Esophagus (tissue), 2 donors: ENCODE data around the gene TGFBR3. TPM values are rescaled to one million over a fixed set of nuclear protein-coding genes. Genes with fewer than 3 reads are reported as not detected.

Source experiments
- H3K27ac ChIP-seq, 2 donors: one replicate each; pipeline ENCODE4 v1.5.1; 2013; ENCODE audit warnings: low read depth in 2 of 2, mild to moderate bottlenecking in 2 of 2, inconsistent platforms in 1 of 2, low read length in 1 of 2, moderate library complexity in 1 of 2
- H3K27me3 ChIP-seq, 2 donors: one replicate each; pipeline ENCODE4 v1.6.1; 2013; ENCODE audit warnings: low read length in 2 of 2, control low read depth in 1 of 2, mild to moderate bottlenecking in 1 of 2; ENCODE audit not compliant: insufficient read depth in 2 of 2, control insufficient read depth in 1 of 2
- H3K36me3 ChIP-seq, 2 donors: one replicate each; pipeline ENCODE4 v1.6.1; 2013; ENCODE audit warnings: low read length in 1 of 2; ENCODE audit not compliant: control insufficient read depth in 2 of 2, insufficient read depth in 2 of 2
- H3K4me1 ChIP-seq, 2 donors: one replicate each; pipeline ENCODE4 v1.6.1; 2013; ENCODE audit warnings: low read length in 1 of 2; ENCODE audit not compliant: control insufficient read depth in 2 of 2, insufficient read depth in 2 of 2
- H3K4me3 ChIP-seq, 2 donors: one replicate each; pipeline ENCODE4 v1.5.1; 2013; ENCODE audit warnings: low read length in 2 of 2, mild to moderate bottlenecking in 2 of 2, low read depth in 1 of 2, moderate library complexity in 1 of 2
- H3K9me3 ChIP-seq, 2 donors: one replicate each; pipeline ENCODE4 v1.6.1; 2013; ENCODE audit warnings: mild to moderate bottlenecking in 2 of 2, low read depth in 1 of 2, low read length in 1 of 2, moderate library complexity in 1 of 2; ENCODE audit not compliant: control insufficient read depth in 2 of 2, insufficient read depth in 1 of 2
- WGBS, 2 donors: extraction: QIAGEN DNeasy Blood & Tissue Kit; methylation state at CpG; one replicate each; pipeline ENCODE4 v1.1.7; 2013; 5-methylcytosine and 5-hydroxymethylcytosine counted together
- polyA plus RNA-seq, 2 donors: library from polyadenylated mRNA; stranded (reverse); fragments of 200-250 nt; gene quantifications; one replicate each; pipeline ENCODE4 v1.2.3, GENCODE V29; 2013
- donor health status: healthy with polysubstance abuse.
- donor health status: Bipolar disorder and iron deficiency.

The TGFBR3 gene
- polyA plus RNA-seq, 2 donors: 3.8 to 10.5 TPM

DNA sequence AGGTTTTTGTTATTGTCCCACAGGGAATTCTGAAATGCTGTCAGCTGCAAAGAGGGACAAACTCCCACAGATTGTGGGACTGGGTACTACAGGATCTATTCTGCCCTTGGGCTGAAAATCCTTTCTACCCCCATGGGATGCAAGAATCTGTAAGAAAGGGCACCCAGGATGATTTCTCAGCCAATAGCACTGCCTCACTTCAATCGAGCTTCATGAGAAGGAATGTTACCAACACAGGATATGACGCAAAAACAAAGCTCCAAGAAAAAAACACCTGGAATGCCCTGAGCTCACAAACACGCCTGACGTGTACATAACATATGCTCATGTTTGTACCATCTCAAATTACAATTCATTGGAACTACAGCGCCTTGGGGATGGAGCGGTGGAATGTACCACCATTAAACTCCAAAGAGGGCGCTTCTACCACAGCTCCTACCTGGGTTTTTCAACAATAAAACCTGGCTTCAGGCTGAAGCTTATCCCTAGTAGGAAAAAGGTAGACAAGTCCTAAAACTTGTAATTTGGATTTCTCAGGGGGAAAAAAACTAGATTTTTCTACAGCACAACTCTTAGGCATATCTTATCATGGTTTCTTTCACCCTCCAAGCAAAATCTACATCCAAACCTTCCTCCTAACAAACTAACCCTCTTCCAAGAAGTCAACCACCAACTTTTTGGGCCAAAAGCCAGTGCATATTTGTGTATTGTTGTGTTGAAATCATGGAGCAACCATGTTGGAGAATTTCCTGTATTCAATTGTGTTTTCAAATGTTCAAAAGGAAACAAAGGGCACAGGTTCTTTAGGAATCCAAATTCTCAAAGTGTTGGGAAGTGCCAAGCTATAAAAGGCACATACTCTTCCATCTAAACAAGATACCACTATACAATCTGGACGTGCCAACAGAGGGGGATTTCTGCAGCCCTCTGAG is 78.9 kb downstream of the TGFBR3 start:
- Histone ChIP-seq H3K36me3 (no peaks in the 10 kb centered on the region), H3K4me1 (peaks cover 3 to 13% of the 10 kb centered on the region in 2 donors), H3K4me3 (no peak overlapping the region), H3K27me3 (no peaks in the 10 kb centered on the region), H3K27ac (no peak overlapping the region), H3K9me3 (no peaks in the 10 kb centered on the region)
- 77 to 79% methylated on average over 8 of the region's 8 CpGs for WGBS, 2 donors

DNA sequence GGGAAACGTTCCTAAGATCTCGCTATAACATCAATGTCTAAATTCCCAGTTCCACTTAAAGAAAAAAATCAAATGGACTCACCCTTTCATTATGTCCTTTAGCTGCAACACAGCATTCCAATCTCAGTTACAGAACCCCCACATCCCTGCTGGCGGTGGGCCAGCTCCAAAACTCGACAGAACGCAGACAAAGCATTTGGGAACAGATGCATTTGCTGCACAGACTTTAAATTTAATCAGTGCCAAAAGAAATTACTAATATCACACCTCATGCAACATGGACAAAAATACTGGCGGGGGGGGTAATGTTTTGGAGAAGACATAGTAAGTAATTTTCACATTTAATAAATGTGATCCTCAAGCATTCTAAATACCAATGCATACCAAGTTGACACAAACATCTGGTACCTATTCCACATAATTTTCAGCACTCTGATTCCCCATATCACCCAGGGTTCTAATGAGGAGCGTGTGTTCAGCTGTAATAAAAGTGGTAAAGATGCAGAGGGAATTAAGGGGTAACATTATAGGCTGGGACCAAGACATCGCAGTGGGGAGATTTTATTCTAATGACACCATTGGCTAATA is 79.7 kb downstream of the TGFBR3 start:
- H3K27me3 ChIP-seq: no peaks in the 10 kb centered on the region
- peaks cover 3 to 13% of the 10 kb centered on the region in 2 donors for H3K4me1 ChIP-seq
- no peaks in the 10 kb centered on the region for H3K9me3 ChIP-seq
- no peak overlapping the region for H3K4me3 ChIP-seq
- no peaks in the 10 kb centered on the region for H3K36me3 ChIP-seq
- no peak overlapping the region for H3K27ac ChIP-seq
- WGBS, 2 donors: 46% methylated on average over 8 of the region's 8 CpGs

DNA sequence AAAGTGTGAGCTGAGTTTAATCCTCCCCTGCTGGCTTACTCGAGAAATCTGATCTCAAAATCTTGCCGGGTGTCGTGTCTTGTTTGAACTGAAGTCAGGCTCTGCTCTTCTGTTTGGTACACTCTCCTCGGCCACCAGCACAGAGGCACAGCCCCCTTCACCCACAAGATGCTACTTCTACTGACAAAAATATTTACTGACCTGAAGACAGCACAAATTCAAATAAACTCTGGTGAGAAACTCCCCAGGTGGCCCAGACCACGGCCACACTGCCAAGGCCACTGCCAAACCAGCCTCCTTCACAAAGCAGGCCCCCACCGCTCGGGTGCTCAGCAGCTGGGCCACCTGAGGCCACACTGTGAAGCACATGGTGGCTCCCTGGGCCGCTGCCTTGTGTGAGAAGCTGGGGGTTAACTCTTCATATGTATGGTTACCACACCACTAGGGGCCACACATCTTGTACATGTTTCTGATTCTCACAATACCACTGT is 80.6 kb downstream of the TGFBR3 start:
- no peaks in the 10 kb centered on the region for H3K36me3 ChIP-seq
- no peaks in the 10 kb centered on the region for H3K9me3 ChIP-seq
- H3K27ac ChIP-seq: peak overlapping the region in 1 of 2 donors; percentile 60
- 68 to 72% methylated on average over 8 of the region's 8 CpGs for WGBS, 2 donors
- H3K4me3 ChIP-seq: no peak overlapping the region
- peaks cover 3 to 13% of the 10 kb centered on the region in 2 donors for H3K4me1 ChIP-seq
- no peaks in the 10 kb centered on the region for H3K27me3 ChIP-seq

DNA sequence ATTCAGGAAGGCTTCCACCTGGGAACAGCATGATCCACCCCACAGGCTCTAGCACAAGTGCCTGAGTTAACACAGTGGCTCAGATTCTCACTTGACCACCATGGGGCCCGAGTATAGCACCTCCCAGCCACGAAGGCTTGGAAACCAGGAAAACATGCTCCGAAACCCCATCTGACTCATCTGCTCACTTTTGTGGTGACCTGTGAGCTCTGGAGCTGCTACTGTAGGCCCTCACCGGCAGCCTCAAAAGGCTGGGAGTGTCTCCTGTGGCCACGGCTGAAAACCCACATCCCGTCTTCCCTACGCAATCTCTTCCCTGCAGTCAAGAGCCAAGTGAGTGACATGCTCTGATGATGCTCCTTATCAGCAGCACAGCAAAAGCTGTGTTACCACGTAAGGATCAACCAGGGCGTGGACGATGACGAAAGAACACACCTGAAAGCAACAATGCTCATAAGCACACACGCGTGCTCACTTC is 81.4 kb downstream of the TGFBR3 start:
- Histone ChIP-seq H3K36me3 (no peaks in the 10 kb centered on the region), H3K27me3 (no peaks in the 10 kb centered on the region), H3K27ac (peak overlapping the region; percentile 52 to 85), H3K4me1 (peaks cover 3 to 10% of the 10 kb centered on the region in 2 donors), H3K4me3 (no peak overlapping the region), H3K9me3 (no peaks in the 10 kb centered on the region)
- 61 to 62% methylated on average over 13 of the region's 13 CpGs for WGBS, 2 donors

DNA sequence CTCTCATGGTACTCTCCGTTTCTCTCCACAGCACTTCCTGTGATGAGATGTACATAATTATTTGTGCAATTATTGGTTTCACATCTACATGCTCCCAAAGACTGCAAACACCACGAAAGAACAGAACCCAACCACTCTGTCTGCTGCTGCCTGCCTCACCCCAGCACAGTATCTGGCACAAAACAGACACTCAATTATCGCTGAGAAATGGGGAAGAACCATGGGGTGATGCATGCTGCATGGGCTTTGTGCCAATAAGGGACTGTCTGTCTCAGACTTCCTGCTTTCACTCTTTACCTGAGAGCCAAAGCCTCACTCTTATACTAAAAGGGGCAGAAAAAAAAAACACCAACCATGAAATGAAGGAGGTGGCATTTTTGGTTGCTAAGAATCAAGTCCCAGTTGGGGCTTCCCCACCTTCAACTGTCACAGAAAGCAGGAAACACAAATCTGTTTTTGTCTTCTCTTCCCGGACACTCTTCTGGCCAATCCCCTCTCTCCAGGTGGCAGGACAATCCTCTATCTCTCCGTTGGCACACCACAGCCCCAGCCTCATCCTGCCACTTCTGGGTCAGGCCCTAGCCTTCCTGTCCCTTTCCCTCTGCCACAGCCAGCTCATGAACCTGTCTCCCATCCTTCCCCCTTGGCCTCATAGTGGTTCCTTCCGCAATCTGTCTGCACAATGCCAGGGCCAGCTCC is 82.0 kb downstream of the TGFBR3 start:
- 33 to 35% methylated on average over 6 of the region's 6 CpGs for WGBS, 2 donors

DNA sequence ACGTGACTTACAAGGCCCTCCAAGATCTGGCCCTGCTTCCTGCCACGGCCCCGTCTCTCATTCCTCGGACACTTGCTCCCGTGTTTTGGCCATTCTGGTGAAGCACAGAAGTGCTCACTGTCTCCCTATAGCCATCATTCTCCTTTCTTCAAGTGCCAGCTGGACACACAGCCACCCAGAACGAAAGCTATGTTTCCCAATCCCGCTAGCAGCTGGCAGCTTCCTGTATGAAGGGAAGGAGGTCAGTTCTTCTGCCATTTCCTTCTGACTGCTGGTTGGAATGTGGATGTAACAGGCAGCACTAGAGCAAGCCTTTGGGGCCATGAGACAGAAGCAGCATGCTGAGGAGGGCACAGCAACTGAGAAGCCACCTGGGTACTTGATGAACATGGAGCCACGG is 82.8 kb downstream of the TGFBR3 start:
- no peaks in the 10 kb centered on the region for H3K9me3 ChIP-seq
- WGBS, 2 donors: 67 to 75% methylated on average over 8 of the region's 8 CpGs
- no peaks in the 10 kb centered on the region for H3K36me3 ChIP-seq
- H3K4me1 ChIP-seq: peaks cover 10 to 11% of the 10 kb centered on the region in 2 donors
- H3K4me3 ChIP-seq: no peak overlapping the region
- H3K27me3 ChIP-seq: no peaks in the 10 kb centered on the region
- peak overlapping the region; percentile 46 to 55 for H3K27ac ChIP-seq

More for the DNA sequence above, 82.0 kb downstream of the TGFBR3 start:
- peaks cover 8 to 10% of the 10 kb centered on the region in 2 donors for H3K4me1 ChIP-seq
- H3K36me3 ChIP-seq: no peaks in the 10 kb centered on the region
- no peaks in the 10 kb centered on the region for H3K9me3 ChIP-seq
- peak overlapping the region; percentile 56 to 85 for H3K27ac ChIP-seq
- H3K4me3 ChIP-seq: no peak overlapping the region
- H3K27me3 ChIP-seq: no peaks in the 10 kb centered on the region

DNA sequence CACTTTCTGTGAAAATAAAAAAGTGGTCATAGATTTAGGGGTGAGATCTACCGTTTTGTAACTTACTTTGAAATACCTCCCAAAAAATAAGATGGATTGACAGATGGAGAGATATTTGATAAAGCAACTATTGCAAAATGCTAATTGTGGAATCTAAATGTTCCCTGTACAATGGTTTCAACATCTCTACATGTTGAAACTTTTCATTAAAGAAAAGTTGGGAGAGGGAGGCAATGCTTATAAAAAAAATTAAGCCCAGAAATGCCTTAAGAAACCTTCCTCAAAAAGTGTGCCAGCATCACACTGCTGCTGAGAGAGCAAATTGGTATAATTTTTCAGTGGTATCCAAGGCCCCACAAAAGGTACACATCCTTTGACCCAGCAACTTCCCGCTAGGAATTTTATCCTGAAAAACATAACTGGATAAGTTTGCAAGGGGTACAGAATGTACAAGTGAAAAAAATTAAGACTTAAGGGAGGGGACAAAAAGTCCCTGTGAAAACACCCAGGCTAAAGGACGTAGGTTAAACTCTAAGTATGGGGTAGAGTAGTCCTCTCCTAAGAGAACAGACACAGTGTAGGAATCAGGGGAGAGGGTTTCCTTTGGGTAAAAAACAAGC is 84.3 kb downstream of the TGFBR3 start:
- H3K27ac ChIP-seq: no peak overlapping the region
- 80 to 90% methylated on average over 3 of the region's 3 CpGs for WGBS, 2 donors
- H3K4me3 ChIP-seq: no peak overlapping the region
- H3K9me3 ChIP-seq: no peaks in the 10 kb centered on the region
- H3K27me3 ChIP-seq: no peaks in the 10 kb centered on the region
- H3K36me3 ChIP-seq: no peaks in the 10 kb centered on the region
- peaks cover 12 to 13% of the 10 kb centered on the region in 2 donors for H3K4me1 ChIP-seq

DNA sequence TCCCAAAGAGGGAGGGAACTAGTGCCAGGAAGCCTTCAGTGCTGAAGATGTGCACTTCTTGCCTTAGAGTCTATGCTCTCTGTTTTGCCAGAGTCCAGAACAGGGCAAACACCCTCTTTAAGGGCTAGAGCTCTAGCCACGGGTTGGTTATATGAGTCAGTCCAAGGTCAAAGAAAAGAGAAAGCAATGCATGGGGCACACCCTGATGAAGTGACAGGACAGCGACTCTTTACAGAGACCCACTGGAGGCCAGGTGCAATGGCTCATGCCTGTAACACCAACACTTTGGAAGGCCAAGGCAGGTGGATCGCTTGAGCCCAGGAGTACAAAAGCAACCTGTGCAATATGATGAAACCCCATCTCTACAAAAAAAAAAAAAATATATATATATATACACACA is 86.1 kb downstream of the TGFBR3 start:
- Histone ChIP-seq H3K9me3 (no peaks in the 10 kb centered on the region), H3K4me1 (peaks cover 9 to 13% of the 10 kb centered on the region in 2 donors), H3K36me3 (no peaks in the 10 kb centered on the region), H3K4me3 (no peak overlapping the region), H3K27me3 (no peaks in the 10 kb centered on the region), H3K27ac (peak overlapping the region in 1 of 2 donors; percentile 10)
- 67 to 69% methylated on average over 3 of the region's 3 CpGs for WGBS, 2 donors

DNA sequence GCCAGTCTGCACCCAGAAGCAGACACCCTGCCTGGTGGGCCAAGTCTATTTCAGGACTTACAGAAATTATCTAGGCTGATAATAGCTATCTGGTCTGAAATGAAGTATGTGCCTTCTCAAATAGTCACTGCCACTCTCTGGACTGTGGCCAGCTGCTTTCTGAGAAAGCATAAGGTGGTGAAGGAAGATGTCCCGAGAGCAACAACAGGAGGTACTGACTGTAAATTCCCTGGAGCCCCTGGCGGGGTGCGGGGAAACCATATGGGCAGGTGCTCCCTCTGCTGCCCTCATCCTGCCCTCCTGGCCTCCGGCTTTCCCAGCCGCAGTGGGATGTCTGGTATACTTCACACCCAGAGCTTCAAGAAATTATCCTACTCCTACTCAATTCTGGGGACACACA is 86.8 kb downstream of the TGFBR3 start:
- Histone ChIP-seq H3K36me3 (no peaks in the 10 kb centered on the region), H3K27ac (peak overlapping the region in 1 of 2 donors; percentile 19), H3K27me3 (no peaks in the 10 kb centered on the region), H3K4me3 (no peak overlapping the region), H3K9me3 (no peaks in the 10 kb centered on the region), H3K4me1 (peaks cover 6 to 9% of the 10 kb centered on the region in 2 donors)
- 86% methylated on average over 5 of the region's 5 CpGs for WGBS, 2 donors
